ENCODE data around the gene MFAP1.

Gene MFAP1

GRCh38 chr15:43772624-43773023, 51.9 kb downstream of the MFAP1 start:
- Histone ChIP-seq H3K4me1 (ENCODE audit: control insufficient read depth in 1 of 2, insufficient read depth in 2 of 2, low read length in 2 of 2) (peaks cover 0 to 3% of the 10 kb centered on the region in 2 donors), H3K27me3 (ENCODE audit: low read depth, low read length) (no peaks in the 10 kb centered on the region), H3K9me3 (ENCODE audit: control insufficient read depth in 1 of 2, low read length in 2 of 2) (no peaks in the 10 kb centered on the region), H3K27ac (ENCODE audit: low read length) (no peak overlapping the region), H3K36me3 (ENCODE audit: control insufficient read depth in 1 of 2, insufficient read depth in 2 of 2, low read length in 2 of 2) (peaks cover 47 to 48% of the 10 kb centered on the region in 2 donors), H3K4me3 (ENCODE audit: low read depth in 1 of 2, low read length in 2 of 2) (no peak overlapping the region)

DNA sequence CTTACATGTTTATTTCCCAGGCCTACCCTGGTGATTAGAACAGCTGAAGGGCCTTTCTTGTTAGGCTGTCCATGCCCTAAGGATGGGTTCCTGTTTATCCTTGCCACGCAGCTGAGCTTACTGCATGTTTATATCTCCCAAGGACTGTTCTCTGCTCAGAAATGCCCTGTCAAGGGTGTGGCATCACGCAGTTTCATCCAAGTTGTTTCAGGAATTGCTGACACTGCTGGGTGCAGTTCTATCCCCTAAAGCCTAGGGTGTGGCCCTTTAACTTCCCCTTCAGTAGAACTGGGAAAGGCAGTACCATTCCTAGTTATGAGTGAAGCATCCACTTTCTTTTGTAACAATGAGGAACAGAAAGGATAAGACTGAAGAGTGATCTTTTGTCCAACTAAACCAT, 52.7 kb downstream of the MFAP1 start:
- peaks cover 49 to 51% of the 10 kb centered on the region in 2 donors for H3K36me3 ChIP-seq (ENCODE audit: control insufficient read depth in 1 of 2, insufficient read depth in 2 of 2, low read length in 2 of 2)
- H3K4me3 ChIP-seq (ENCODE audit: low read depth in 1 of 2, low read length in 2 of 2), result no peak overlapping the region
- H3K9me3 ChIP-seq (ENCODE audit: control insufficient read depth in 1 of 2, low read length in 2 of 2), result no peaks in the 10 kb centered on the region
- H3K27ac ChIP-seq (ENCODE audit: low read length), result no peak overlapping the region
- no peaks in the 10 kb centered on the region for H3K4me1 ChIP-seq (ENCODE audit: control insufficient read depth in 1 of 2, insufficient read depth in 2 of 2, low read length in 2 of 2)
- no peaks in the 10 kb centered on the region for H3K27me3 ChIP-seq (ENCODE audit: low read depth, low read length)

DNA sequence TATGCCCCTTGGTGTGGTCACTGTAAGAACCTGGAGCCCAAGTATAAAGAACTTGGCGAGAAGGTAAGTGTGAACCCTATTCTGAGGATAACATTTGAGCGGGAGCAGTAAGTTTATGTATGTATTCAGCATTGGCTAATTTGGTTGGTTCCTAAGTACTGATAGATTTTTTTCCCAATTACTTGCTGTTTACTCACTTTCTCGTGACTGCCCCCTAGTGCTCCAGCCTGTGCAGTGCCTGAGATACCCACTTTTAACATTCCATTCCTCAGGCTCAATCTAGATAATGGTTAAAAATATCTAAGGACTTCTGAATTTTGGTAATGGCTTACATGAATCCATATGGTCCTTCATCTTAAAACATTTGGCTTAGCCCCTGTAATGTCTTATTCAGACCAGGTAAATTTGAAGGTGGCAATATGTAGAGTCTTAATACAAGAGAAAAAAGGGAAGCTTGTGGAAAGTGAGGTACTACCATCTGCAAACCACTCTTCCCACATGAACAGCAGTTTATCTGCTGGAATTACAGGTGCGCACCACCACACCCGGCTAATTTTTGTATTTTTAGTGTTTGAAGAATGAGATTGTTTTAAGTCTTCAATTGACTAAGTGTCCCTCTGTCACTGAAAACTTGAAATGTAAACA, 54.8 kb downstream of the MFAP1 start:
- Histone ChIP-seq H3K27me3 (ENCODE audit: low read depth, low read length) (no peaks in the 10 kb centered on the region), H3K9me3 (ENCODE audit: control insufficient read depth in 1 of 2, low read length in 2 of 2) (no peaks in the 10 kb centered on the region), H3K4me3 (ENCODE audit: low read depth in 1 of 2, low read length in 2 of 2) (no peak overlapping the region), H3K36me3 (ENCODE audit: control insufficient read depth in 1 of 2, insufficient read depth in 2 of 2, low read length in 2 of 2) (peaks cover 70 to 71% of the 10 kb centered on the region in 2 donors), H3K27ac (ENCODE audit: low read length) (no peak overlapping the region), H3K4me1 (ENCODE audit: control insufficient read depth in 1 of 2, insufficient read depth in 2 of 2, low read length in 2 of 2) (no peaks in the 10 kb centered on the region)

DNA sequence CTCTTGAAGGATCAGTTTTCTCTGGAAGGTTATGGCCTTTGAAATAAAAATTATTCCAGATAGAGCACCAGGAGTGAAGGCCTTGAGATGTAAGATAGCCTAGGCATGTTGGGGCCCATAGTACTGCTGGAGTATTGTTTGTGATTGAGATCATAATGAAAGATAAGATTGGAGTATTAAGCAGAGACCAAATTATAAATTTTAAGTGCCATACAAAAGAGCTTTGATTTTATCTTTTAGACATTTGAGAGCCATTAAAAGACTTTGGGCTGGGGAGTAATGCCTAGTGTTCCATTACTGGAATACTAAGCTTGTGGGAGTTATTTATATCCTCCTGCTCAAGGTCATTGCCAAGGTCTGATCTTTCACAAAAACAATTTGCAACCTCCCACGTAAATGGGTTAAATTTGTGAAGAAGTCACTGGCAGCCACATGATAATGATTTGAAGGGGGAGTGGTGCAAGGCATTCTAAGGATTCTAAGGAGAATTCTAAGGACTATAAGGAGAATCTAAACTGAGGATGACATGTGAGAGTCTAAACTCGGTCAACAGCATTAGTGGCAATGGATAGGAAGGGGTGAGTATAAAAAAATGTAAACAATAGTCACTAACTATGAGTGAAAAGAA, 60.6 kb downstream of the MFAP1 start:
- Histone ChIP-seq H3K36me3 (ENCODE audit: control insufficient read depth in 1 of 2, insufficient read depth in 2 of 2, low read length in 2 of 2) (peaks cover 56 to 61% of the 10 kb centered on the region in 2 donors), H3K9me3 (ENCODE audit: control insufficient read depth in 1 of 2, low read length in 2 of 2) (no peaks in the 10 kb centered on the region), H3K4me1 (ENCODE audit: control insufficient read depth in 1 of 2, insufficient read depth in 2 of 2, low read length in 2 of 2) (peaks cover 0 to 5% of the 10 kb centered on the region in 2 donors), H3K4me3 (ENCODE audit: low read depth in 1 of 2, low read length in 2 of 2) (no peak overlapping the region), H3K27me3 (ENCODE audit: low read depth, low read length) (no peaks in the 10 kb centered on the region), H3K27ac (ENCODE audit: low read length) (no peak overlapping the region)

DNA sequence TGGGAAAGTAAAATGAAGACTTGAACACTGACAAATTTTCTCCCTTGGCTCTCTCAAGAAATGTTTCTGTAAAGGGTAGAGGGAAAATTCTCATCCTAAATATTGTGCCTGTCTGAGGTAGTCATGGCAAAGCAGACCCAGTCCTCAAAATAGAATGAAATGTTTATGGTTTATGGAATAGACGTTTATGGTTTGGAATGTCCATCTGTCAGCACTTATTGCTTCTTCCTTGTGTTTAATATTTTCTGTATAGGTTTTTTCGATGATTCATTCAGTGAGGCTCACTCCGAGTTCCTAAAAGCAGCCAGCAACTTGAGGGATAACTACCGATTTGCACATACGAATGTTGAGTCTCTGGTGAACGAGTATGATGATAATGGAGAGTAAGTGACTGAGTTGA, 61.7 kb downstream of the MFAP1 start:
- H3K27me3 ChIP-seq (ENCODE audit: low read depth, low read length), result no peaks in the 10 kb centered on the region
- H3K4me1 ChIP-seq (ENCODE audit: control insufficient read depth in 1 of 2, insufficient read depth in 2 of 2, low read length in 2 of 2), result peaks cover 0 to 5% of the 10 kb centered on the region in 2 donors
- H3K9me3 ChIP-seq (ENCODE audit: control insufficient read depth in 1 of 2, low read length in 2 of 2), result no peaks in the 10 kb centered on the region
- no peak overlapping the region for H3K4me3 ChIP-seq (ENCODE audit: low read depth in 1 of 2, low read length in 2 of 2)
- no peak overlapping the region for H3K27ac ChIP-seq (ENCODE audit: low read length)
- H3K36me3 ChIP-seq (ENCODE audit: control insufficient read depth in 1 of 2, insufficient read depth in 2 of 2, low read length in 2 of 2), result peaks cover 50 to 53% of the 10 kb centered on the region in 2 donors
